ENCODE results near the gene DIAPH3. TPM values are rescaled to one million over a fixed set of nuclear protein-coding genes. Genes with fewer than 3 reads are reported as not detected.

DIAPH3 gene
- total and polyA plus RNA-seq, 2 of the 8 experiments (the other 6 are each of a cell fraction or from before 2014, with no cell fraction given): 8.0 to 30.8 TPM

DNA sequence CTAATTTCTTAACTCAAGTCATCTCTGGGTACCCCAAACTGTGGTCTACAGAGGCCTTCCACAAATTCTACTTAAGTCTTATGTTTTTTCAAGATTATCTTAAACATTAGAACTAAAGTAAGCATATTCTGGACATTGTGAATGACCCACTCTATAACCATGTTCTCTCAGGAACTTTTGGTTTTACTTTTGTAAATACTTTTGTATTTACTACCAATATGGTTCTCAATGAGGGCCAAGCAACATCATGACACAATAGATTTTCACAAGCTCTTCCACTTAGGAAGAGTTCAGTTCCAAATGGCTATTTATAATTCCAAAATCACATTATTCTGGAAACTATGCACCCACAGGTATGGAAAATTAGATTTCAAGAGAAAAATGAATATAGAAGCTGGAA is 10.8 kb downstream of the DIAPH3 start:
- Histone ChIP-seq H3K23me2 (ENCODE audit: low read depth, low read length) (no peaks in the 10 kb centered on the region), H3K79me1 (ENCODE audit: low read depth, low read length) (peaks cover 7% of the 10 kb centered on the region; the same call in 1 of the 2 replicates), H2BK120ac (replicated peaks; ENCODE audit: low read depth, low read length) (no peak overlapping the region), H3K56ac (replicated peaks; ENCODE audit: insufficient read length, low read depth, low read length) (no peak overlapping the region), H2AFZ (ENCODE audit: low read length) (no peak overlapping the region), H3K23ac (ENCODE audit: insufficient read length) (no peak overlapping the region), H4K8ac (ENCODE audit: extremely low read depth, insufficient read depth, low read length) (no peak overlapping the region), H3K27ac (ENCODE audit: low read depth, low read length) (no peak overlapping the region), H3K27me3 (replicated peaks in 1 of 4; ENCODE audit: control insufficient read depth in 3 of 4, extremely low read depth in 1 of 4, insufficient read depth in 3 of 4, low read length in 3 of 4) (no peaks in the 10 kb centered on the region), H3K4ac (replicated peaks; ENCODE audit: insufficient read length, low read depth, low read length) (no peak overlapping the region), H3K4me2 (ENCODE audit: insufficient read depth in 1 of 2, low read depth in 2 of 2, low read length in 2 of 2) (no peak overlapping the region), H2BK5ac (ENCODE audit: low read depth, low read length) (no peak overlapping the region), H4K5ac (ENCODE audit: insufficient read length, low read depth, low read length) (no peak overlapping the region), H3K18ac (ENCODE audit: extremely low read depth, low read length) (no peak overlapping the region), H3K36me3 (ENCODE audit: control insufficient read depth in 2 of 4, insufficient read depth in 4 of 4, low read length in 3 of 4) (no peaks in the 10 kb centered on the region; a peak in 2 of 8 replicates), H3K79me2 (ENCODE audit: control insufficient read depth in 1 of 2, insufficient read depth in 2 of 2, low read length in 2 of 2) (peaks cover 8 to 94% of the 10 kb centered on the region in 2 experiments; a peak in 3 of 4 replicates), H4K91ac (replicated peaks; ENCODE audit: insufficient read length, low read length) (no peak overlapping the region), H3K9me3 (ENCODE audit: insufficient read depth in 2 of 2, low read depth in 1 of 2, low read length in 1 of 2) (no peaks in the 10 kb centered on the region), H2AK5ac (ENCODE audit: low read depth, low read length) (no peak overlapping the region), H4K20me1 (replicated peaks in 1 of 2; ENCODE audit: control insufficient read depth in 1 of 2, insufficient read depth in 2 of 2, low read length in 2 of 2) (peaks cover 2 to 5% of the 10 kb centered on the region in 2 experiments), H2BK15ac (ENCODE audit: low read length) (no peak overlapping the region), H3K14ac (ENCODE audit: insufficient read length) (no peak overlapping the region), H2BK20ac (ENCODE audit: low read length) (no peak overlapping the region), H3K4me1 (replicated peaks in 1 of 4; ENCODE audit: control insufficient read depth in 3 of 4, insufficient read depth in 4 of 4, low read length in 3 of 4) (peaks cover 0 to 4% (median 1%) of the 10 kb centered on the region in 4 experiments; a peak in 1 of 7 replicates), H3K4me3 (ENCODE audit: extremely low read depth in 1 of 4, insufficient read depth in 2 of 4, low read depth in 3 of 4, low read length in 4 of 4) (no peak overlapping the region), H3K9ac (replicated peaks in 1 of 4; ENCODE audit: extremely low read depth in 1 of 4, low read depth in 3 of 4, low read length in 3 of 4) (no peak overlapping the region), H2BK12ac (ENCODE audit: low read depth, low read length) (no peak overlapping the region)
- POLR2A ChIA-PET (ENCODE audit: partially characterized antibody): interaction anchor here (0.6 to 1.3 kb wide), 2 partner anchors 12 to 111 kb away, joined by 3 to 8 read pairs; no protein-coding TSS in a partner anchor
- CTCF ChIA-PET (ENCODE audit: partially characterized antibody): interaction anchor here (1.0 kb wide), 1 partner anchor 177 kb away, joined by 4 read pairs; no protein-coding TSS in a partner anchor
- FAIRE-seq (no peak), DNase-seq (ENCODE audit: low read depth in 1 of 2, low spot score in 2 of 2) (no peak)
- no peak for TF ChIP-seq KDM4A (IDR thresholded peaks at IDR 0.05; ENCODE audit: low read depth, low read length, severe bottlenecking)
- TF ChIP-seq TCF12 (IDR thresholded peaks at IDR 0.05; ENCODE audit: low read depth, low read length): no peak
- TF ChIP-seq SP4 (IDR thresholded peaks at IDR 0.05; ENCODE audit: low read length): no peak
- no peak for TF ChIP-seq USF2 (IDR thresholded peaks at IDR 0.05; ENCODE audit: low read length)
- no peak for TF ChIP-seq NANOG (IDR thresholded peaks at IDR 0.05; ENCODE audit: insufficient read depth, low read depth, low read length, poor library complexity, severe bottlenecking)
- TF ChIP-seq GABPA (IDR thresholded peaks at IDR 0.05; ENCODE audit: borderline replicate concordance, insufficient read depth, low read length): no peak
- no peak for TF ChIP-seq JUN (IDR thresholded peaks at IDR 0.05; ENCODE audit: low read depth, low read length)
- no peak for TF ChIP-seq RAD21 (IDR thresholded peaks at IDR 0.05 in 1 of 2, conservative IDR thresholded peaks at IDR 0.05 in 1 of 2; ENCODE audit: low read depth in 2 of 2, low read length in 2 of 2)
- TF ChIP-seq HDAC6 (IDR thresholded peaks at IDR 0.05; ENCODE audit: low read depth, low read length): no peak
- TF ChIP-seq RBBP5 (IDR thresholded peaks at IDR 0.05; ENCODE audit: borderline replicate concordance, low read depth, low read length): no peak
- TF ChIP-seq, protein P1, sequence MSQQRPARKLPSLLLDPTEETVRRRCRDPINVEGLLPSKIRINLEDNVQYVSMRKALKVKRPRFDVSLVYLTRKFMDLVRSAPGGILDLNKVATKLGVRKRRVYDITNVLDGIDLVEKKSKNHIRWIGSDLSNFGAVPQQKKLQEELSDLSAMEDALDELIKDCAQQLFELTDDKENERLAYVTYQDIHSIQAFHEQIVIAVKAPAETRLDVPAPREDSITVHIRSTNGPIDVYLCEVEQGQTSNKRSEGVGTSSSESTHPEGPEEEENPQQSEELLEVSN (IDR thresholded peaks at IDR 0.05): no peak
- no peak for TF ChIP-seq POLR2A (IDR thresholded peaks at IDR 0.05; ENCODE audit: control extremely low read depth in 1 of 2, low read depth in 2 of 2, low read length in 2 of 2)
- no peak for TF ChIP-seq ZNF274 (IDR thresholded peaks at IDR 0.05; ENCODE audit: borderline replicate concordance, extremely low read depth, low read length)

Data from H1 (cell line).